Type B pancreatic cell (in vitro differentiated cells): ENCODE measurements around the gene KRTAP5-3. TPM values are rescaled to one million over a fixed set of nuclear protein-coding genes. Genes with fewer than 3 reads are reported as not detected.

Source experiments
- DNase-seq: peaks from one replicate; pipeline ENCODE4 v3.0.0; 2021; ENCODE audit warnings: mixed read lengths; ENCODE audit not compliant: unreplicated experiment; ENCODE audit errors: extremely low spot score
- H3K27ac Mint-ChIP-seq: 2 replicates; pipeline ENCODE4 v1.8.0; 2021; ENCODE audit warnings: mild to moderate bottlenecking, mixed read lengths
- H3K27me3 Mint-ChIP-seq: 2 replicates; pipeline ENCODE4 v1.8.0; 2021; ENCODE audit warnings: mixed read lengths
- H3K36me3 Mint-ChIP-seq: 2 replicates; pipeline ENCODE4 v1.8.0; 2021; ENCODE audit warnings: mixed read lengths
- H3K4me1 Mint-ChIP-seq: one replicate; pipeline ENCODE4 v1.8.0; 2021; ENCODE audit warnings: mixed read lengths; ENCODE audit not compliant: unreplicated experiment
- H3K4me3 Mint-ChIP-seq: 2 replicates; pipeline ENCODE4 v1.8.0; 2021; ENCODE audit warnings: mild to moderate bottlenecking, mixed read lengths
- H3K9me3 Mint-ChIP-seq: 2 replicates; pipeline ENCODE4 v1.8.0; 2021; ENCODE audit warnings: mixed read lengths
- total RNA-seq: library from RNA; stranded (reverse); gene quantifications from 2 replicates; pipeline ENCODE4 v1.2.1, GENCODE V29; 2021; ENCODE audit warnings: low replicate concordance
- TF ChIP-seq, protein P1 (sequence below): fragments of 200-600 bp; sonication (generic); conservative IDR thresholded peaks from 2 replicates; pipeline ENCODE4 v1.5.0; 2021; ENCODE audit warnings: antibody characterized with exemption, mild to moderate bottlenecking

The KRTAP5-3 gene
- total RNA-seq, 1 donor from 2014 or later, result not detected

DNA sequence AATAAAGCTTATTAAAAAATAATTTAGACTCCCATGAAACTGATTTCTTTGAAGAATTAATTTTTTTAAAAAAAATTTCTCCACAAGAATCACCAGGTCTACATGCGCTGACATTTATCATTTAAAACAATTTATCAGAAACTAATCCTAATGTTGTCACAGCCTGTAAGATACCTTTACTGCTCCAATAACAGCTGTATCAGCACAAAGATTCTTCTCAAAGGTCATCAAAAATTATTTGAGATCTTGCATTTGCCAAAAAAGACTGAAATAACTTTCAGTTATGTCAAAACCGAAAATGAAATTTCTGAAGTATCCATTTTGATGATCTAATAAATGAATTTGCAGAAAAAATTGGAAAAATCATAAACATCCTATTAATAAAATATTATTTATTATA, 29.4 kb upstream of the KRTAP5-3 start:
- Mint-ChIP-seq H3K4me1 (peaks cover 13% of the 10 kb centered on the region), H3K36me3 (no peaks in the 10 kb centered on the region), H3K27me3 (peaks cover 31% of the 10 kb centered on the region), H3K9me3 (no peaks in the 10 kb centered on the region), H3K27ac (no peak overlapping the region), H3K4me3 (no peak overlapping the region)
- TF ChIP-seq, protein P1, sequence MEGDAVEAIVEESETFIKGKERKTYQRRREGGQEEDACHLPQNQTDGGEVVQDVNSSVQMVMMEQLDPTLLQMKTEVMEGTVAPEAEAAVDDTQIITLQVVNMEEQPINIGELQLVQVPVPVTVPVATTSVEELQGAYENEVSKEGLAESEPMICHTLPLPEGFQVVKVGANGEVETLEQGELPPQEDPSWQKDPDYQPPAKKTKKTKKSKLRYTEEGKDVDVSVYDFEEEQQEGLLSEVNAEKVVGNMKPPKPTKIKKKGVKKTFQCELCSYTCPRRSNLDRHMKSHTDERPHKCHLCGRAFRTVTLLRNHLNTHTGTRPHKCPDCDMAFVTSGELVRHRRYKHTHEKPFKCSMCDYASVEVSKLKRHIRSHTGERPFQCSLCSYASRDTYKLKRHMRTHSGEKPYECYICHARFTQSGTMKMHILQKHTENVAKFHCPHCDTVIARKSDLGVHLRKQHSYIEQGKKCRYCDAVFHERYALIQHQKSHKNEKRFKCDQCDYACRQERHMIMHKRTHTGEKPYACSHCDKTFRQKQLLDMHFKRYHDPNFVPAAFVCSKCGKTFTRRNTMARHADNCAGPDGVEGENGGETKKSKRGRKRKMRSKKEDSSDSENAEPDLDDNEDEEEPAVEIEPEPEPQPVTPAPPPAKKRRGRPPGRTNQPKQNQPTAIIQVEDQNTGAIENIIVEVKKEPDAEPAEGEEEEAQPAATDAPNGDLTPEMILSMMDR, result no peak
- DNase-seq, result no peak

DNA sequence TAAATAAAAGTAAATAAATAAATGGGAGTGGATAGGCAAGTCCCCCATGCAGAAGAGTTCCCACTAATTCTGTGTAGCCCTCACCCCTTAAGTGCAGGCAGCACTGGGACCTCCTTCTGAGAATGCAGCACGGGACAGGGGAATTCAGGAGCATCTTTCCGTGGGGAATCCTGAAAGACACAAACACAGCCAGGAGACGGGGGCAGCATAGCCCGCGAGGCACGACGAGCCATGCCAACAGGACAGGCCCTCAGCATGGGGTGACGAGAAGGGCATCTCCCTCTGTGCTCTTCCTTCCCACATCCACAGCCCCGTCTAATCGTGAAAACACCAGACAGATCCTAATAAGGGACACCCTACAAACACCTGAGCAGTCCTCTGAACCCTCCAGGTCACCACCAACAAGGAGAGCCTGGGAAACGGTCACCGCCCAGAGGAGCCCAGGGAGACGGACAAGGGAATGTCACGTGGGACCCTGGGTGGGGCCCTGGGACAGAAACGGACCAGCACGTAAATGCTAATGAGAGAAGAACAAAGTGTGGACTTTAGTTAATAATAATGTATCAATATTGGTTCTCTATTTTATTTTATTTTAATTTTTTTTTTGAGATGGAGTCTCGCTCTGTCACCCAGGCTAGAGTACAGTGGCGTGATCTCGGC, 28.2 kb upstream of the KRTAP5-3 start:
- Mint-ChIP-seq H3K9me3 (no peaks in the 10 kb centered on the region), H3K27ac (no peak overlapping the region), H3K36me3 (no peaks in the 10 kb centered on the region), H3K4me1 (peaks cover 14% of the 10 kb centered on the region), H3K4me3 (no peak overlapping the region), H3K27me3 (peaks cover 39% of the 10 kb centered on the region)
- TF ChIP-seq, protein P1, result no peak
- DNase-seq, result no peak

DNA sequence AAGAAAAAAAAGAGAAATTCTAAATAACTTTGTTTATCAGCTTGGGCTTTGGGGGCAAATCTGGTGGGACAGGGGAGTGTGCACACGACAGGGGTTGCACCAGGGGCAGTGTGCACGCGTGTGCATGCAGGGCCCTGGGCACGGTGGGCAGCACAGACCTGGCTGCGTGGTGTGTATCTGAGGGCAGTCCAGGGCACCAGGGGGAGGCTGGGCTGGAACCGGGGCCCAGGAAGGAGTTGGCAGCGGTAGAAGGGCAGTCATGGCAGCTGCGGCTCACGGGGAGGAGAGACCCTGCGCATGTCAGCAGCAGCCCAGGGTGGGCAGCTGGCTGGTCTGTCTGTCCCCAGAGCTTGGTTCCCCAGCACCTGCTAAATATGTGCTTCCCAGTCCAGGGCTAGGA, 25.6 kb upstream of the KRTAP5-3 start:
- H3K36me3 Mint-ChIP-seq, result no peaks in the 10 kb centered on the region
- peaks cover 4% of the 10 kb centered on the region for H3K4me1 Mint-ChIP-seq
- peaks cover 36% of the 10 kb centered on the region for H3K27me3 Mint-ChIP-seq
- no peak overlapping the region for H3K4me3 Mint-ChIP-seq
- no peak for DNase-seq
- TF ChIP-seq, protein P1, result no peak
- no peaks in the 10 kb centered on the region for H3K9me3 Mint-ChIP-seq
- H3K27ac Mint-ChIP-seq, result no peak overlapping the region

DNA sequence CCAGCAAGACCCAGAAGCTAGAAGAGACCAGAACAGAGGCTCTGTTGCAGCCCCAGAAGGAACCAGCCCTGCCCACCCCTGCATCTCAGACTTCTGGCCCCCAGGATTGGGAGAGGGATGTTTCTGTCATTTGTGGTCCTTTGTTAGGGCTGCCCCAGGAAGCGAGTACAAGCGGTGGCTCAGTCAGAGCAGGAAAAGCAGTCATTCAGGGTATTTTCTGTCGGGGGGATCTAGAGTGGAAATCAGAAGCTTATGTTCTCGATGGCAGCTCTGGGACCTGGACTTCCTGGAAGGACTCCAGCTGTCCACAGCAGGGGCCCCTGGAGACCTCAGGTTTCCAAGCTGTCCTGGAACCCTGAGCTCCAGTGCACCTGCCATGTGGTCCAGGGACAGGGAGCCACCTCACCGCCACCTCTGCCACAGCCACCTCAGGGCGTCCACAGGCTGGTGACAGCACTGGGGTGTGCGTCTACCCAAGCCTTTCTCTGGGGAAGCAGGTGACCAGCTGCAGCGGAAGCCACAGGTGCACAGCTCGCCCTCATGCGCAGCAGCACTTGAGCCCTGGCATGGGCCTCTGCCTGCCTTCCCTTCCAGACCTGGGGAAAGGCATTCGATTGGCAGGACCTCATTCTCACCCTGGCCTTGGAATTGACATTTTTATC, 23.9 kb upstream of the KRTAP5-3 start:
- Mint-ChIP-seq H3K4me1 (peaks cover 4% of the 10 kb centered on the region), H3K27ac (no peak overlapping the region), H3K27me3 (peaks cover 38% of the 10 kb centered on the region), H3K4me3 (no peak overlapping the region), H3K9me3 (no peaks in the 10 kb centered on the region), H3K36me3 (no peaks in the 10 kb centered on the region)
- DNase-seq, result no peak
- TF ChIP-seq, protein P1, result no peak

DNA sequence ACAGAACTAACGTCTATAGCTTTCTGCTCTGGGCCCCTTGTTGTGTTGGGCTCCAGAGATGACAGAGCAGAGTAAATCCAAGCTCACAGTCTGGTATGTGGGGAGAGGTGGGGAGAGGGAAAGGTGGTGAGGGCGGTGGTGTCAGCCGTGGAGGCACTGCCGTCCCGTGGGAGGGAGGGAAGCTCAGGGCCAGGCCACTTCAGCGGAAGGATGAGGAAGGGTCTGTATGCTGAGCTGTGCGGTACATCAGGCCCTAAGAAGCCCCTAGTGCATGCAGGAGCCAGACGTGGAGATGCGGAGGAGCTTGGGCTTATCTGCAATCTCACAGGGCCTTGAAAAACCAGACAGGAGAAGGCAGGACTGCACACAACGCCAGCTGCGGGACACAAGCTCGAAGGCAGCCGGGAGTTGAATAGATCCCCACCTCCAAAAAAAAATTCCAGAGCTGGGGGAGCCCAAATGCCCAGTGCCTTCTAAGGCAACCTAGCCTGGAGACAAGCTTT, 22.9 kb upstream of the KRTAP5-3 start:
- Mint-ChIP-seq H3K4me3 (no peak overlapping the region), H3K4me1 (peaks cover 4% of the 10 kb centered on the region), H3K9me3 (no peaks in the 10 kb centered on the region), H3K27me3 (peaks cover 44% of the 10 kb centered on the region), H3K27ac (no peak overlapping the region), H3K36me3 (no peaks in the 10 kb centered on the region)
- DNase-seq, result no peak
- TF ChIP-seq, protein P1, result no peak
